K562 (cell line): Measurements from ENCODE around the gene KIF25. TPM values are rescaled to one million over a fixed set of nuclear protein-coding genes. Genes with fewer than 3 reads are reported as not detected.

Experiments
- ATAC-seq: fragments of 200-7000 bp; cut with Tn5 transposase; 3 replicates; pipeline ENCODE4 v1.9.1; 2020; ENCODE audit warnings: moderate library complexity
- BruUV-seq: library from RNA; stranded (reverse); fragments of 400-500 nt; replicated peaks from 2 replicates; lab custom pipeline; 2021; lab: Mats Ljungman, UMichigan
- CTCF ChIA-PET: fragments of 300-600 bp; formaldehyde crosslinking; extraction: SDS; loops from one replicate; lab custom pipeline; 2021; ENCODE audit warnings: low intra/inter-chr PET ratio; lab: Yijun Ruan, JAX
- POLR2A ChIA-PET: fragments of 300-600, 350-650 bp; sonication (Branson Sonifier 250); formaldehyde crosslinking; extraction: SDS; loops from one replicate; lab custom pipeline; 2021; ENCODE audit warnings: antibody characterized with exemption, inconsistent platforms; lab: Yijun Ruan, JAX
- DNase-seq, 4 experiments: peaks; one replicate each; pipeline versions ENCODE4 v3.0.0 to v3.0.0-alpha.2; 2011 to 2018; ENCODE audit warnings: low spot score in 3 of 4, mixed read lengths in 3 of 4; ENCODE audit errors: extremely low read depth in 1 of 4
- FAIRE-seq: peaks from 2 replicates; lab custom pipeline; 2011; peaks lifted over from hg19 to GRCh38; lab: Jason Lieb, UNC
- H2AFZ ChIP-seq: 2 replicates; pipeline ENCODE4 v1.6.0; 2011; ENCODE audit warnings: low read depth, low read length, control low read depth, inconsistent platforms
- H3K27ac ChIP-seq: fragments of 200-600 bp; 3 replicates; pipeline ENCODE4 v1.8.0; 2011; ENCODE audit warnings: low read depth, mild to moderate bottlenecking, control low read depth, inconsistent platforms, low read length, moderate library complexity, mixed read lengths; ENCODE audit errors: extremely low read depth
- H3K27me3 ChIP-seq, 2 experiments: fragments of 300-600 bp in 1 of 2; 2 replicates in 1 of 2; 3 replicates in 1 of 2; pipeline versions ENCODE4 v1.6.0 to v1.8.0; 2011; ENCODE audit warnings: inconsistent platforms in 2 of 2, low read length in 2 of 2, mild to moderate bottlenecking in 1 of 2, mixed read lengths in 1 of 2, moderate library complexity in 1 of 2; ENCODE audit not compliant: control insufficient read depth in 2 of 2, insufficient read depth in 2 of 2
- H3K36me3 ChIP-seq: fragments of 300-600 bp; 3 replicates; pipeline ENCODE4 v1.8.0; 2011; ENCODE audit warnings: mild to moderate bottlenecking, low read length, inconsistent platforms; ENCODE audit not compliant: control insufficient read depth, insufficient read depth
- H3K4me1 ChIP-seq, 2 experiments: fragments of 200-600 bp in 1 of 2; replicated peaks in 1 of 2; 2 replicates in 1 of 2; 3 replicates in 1 of 2; pipeline versions ENCODE4 v1.5.1 to v1.8.0; 2011; ENCODE audit warnings: inconsistent platforms in 2 of 2, low read length in 2 of 2, mild to moderate bottlenecking in 1 of 2, mixed read lengths in 1 of 2, moderate library complexity in 1 of 2; ENCODE audit not compliant: control insufficient read depth in 2 of 2, insufficient read depth in 2 of 2
- H3K4me2 ChIP-seq: 2 replicates; pipeline ENCODE4 v1.6.1; 2011; ENCODE audit warnings: low read length, control low read depth, inconsistent platforms, mixed read lengths; ENCODE audit not compliant: insufficient read depth
- H3K4me3 ChIP-seq: fragments of 200-600 bp; sonication (generic), shearing (Covaris generic); 2 replicates; pipeline ENCODE4 v1.5.1; 2016; ENCODE audit warnings: control low read depth, inconsistent platforms
- H3K79me2 ChIP-seq: fragments of 200-600 bp; 3 replicates; pipeline ENCODE4 v1.8.0; 2011; ENCODE audit warnings: low read length, inconsistent platforms; ENCODE audit not compliant: control insufficient read depth, insufficient read depth
- H3K9ac ChIP-seq, 2 experiments: 2 replicates each; pipeline versions ENCODE4 v1.6.0 to v1.6.1; 2011; ENCODE audit warnings: low read depth in 2 of 2, low read length in 2 of 2, control low read depth in 1 of 2, inconsistent platforms in 1 of 2, mild to moderate bottlenecking in 1 of 2, mixed read lengths in 1 of 2; ENCODE audit not compliant: insufficient read depth in 1 of 2
- H3K9me1 ChIP-seq: one replicate; pipeline ENCODE4 v1.6.0; 2011; ENCODE audit warnings: inconsistent platforms, mild to moderate bottlenecking, low read length, moderate library complexity; ENCODE audit not compliant: control insufficient read depth, insufficient read depth
- H3K9me3 ChIP-seq: replicated peaks from 2 replicates; pipeline ENCODE4 v1.5.1; 2011; ENCODE audit warnings: low read depth, low read length, inconsistent platforms; ENCODE audit not compliant: control insufficient read depth, insufficient read depth
- H4K20me1 ChIP-seq: replicated peaks from 2 replicates; pipeline ENCODE4 v1.6.1; 2011; ENCODE audit warnings: low read length, inconsistent platforms, mixed read lengths; ENCODE audit not compliant: control insufficient read depth, insufficient read depth
- CTBP1 ChIP-seq: fragments of 450-650 bp; IDR thresholded peaks from 2 replicates; pipeline ENCODE4 v1.6.1; 2016; ENCODE audit warnings: borderline replicate concordance
- CTCF ChIP-seq, 3 experiments: IDR thresholded peaks in 2 of 3; conservative IDR thresholded peaks in 1 of 3; 2 replicates each; pipeline ENCODE4 v1.5.1; 2011 to 2012; ENCODE audit warnings: low read length in 3 of 3, mild to moderate bottlenecking in 3 of 3, control low read depth in 2 of 3, improper control_type of control experiment in 1 of 3, inconsistent platforms in 1 of 3, low read depth in 1 of 3, mixed read lengths in 1 of 3, moderate library complexity in 1 of 3; ENCODE audit not compliant: insufficient read depth in 2 of 3
- RAD21 ChIP-seq, 2 experiments: fragments of 250-450 bp in 1 of 2; fragments of 450-650 bp in 1 of 2; sonication (Bioruptor Pico) in 1 of 2; formaldehyde crosslinking in 1 of 2; IDR thresholded peaks in 1 of 2; conservative IDR thresholded peaks in 1 of 2; 2 replicates each; pipeline versions ENCODE4 v1.4.0 to v1.8.0; 2020 to 2022; ENCODE audit warnings: mild to moderate bottlenecking in 2 of 2, moderate library complexity in 1 of 2
- RBM39 ChIP-seq: fragments of 200-400 bp; formaldehyde crosslinking; optimal IDR thresholded peaks from 2 replicates; pipeline ENCODE3; 2018; ENCODE audit warnings: low read depth, low read length
- REST ChIP-seq, 2 experiments: fragments of 450-650 bp; formaldehyde crosslinking in 1 of 2; IDR thresholded peaks; 2 replicates each; pipeline versions ENCODE4 v1.4.0 to v1.6.1; 2014 to 2020; ENCODE audit warnings: mild to moderate bottlenecking in 2 of 2, borderline replicate concordance in 1 of 2, low read depth in 1 of 2
- STAG1 ChIP-seq: sonication (generic); formaldehyde crosslinking; IDR thresholded peaks from 2 replicates; pipeline ENCODE4 v1.5.0; 2020; ENCODE audit warnings: missing genetic modification reagents, borderline replicate concordance
- TAF15 ChIP-seq: fragments of 200-400 bp; formaldehyde crosslinking; IDR thresholded peaks from 2 replicates; pipeline ENCODE4 v1.6.1; 2017; ENCODE audit warnings: mild to moderate bottlenecking, low read depth, low read length, moderate library complexity
- WGBS: fragments of 100-300 bp; shearing (Covaris generic); methylation state at CpG from one replicate; pipeline ENCODE4 v1.1.6; 2016; ENCODE audit warnings: low coverage, mixed read lengths; ENCODE audit not compliant: insufficient coverage; ENCODE audit errors: missing lambda C conversion rate; 5-methylcytosine and 5-hydroxymethylcytosine counted together
- in situ Hi-C: fragments of 300-500 bp; cut with MboI; formaldehyde crosslinking; loops from 4 replicates; pipeline ENCODE4 v1.15.0; 2018; ENCODE audit warnings: inconsistent platforms, mixed read lengths
- intact Hi-C: fragments of 100-400 bp; cut with micrococcal nuclease; formaldehyde crosslinking; loops from 2 replicates; pipeline ENCODE4 v1.14.2; 2022
- polyA plus RNA-seq, 8 experiments: library from polyadenylated mRNA; depleted of rRNA in 4 of 8; stranded (reverse) in 5 of 8; unstranded in 3 of 8; fragments of >200 nt; fragmentation: Nextera tagmentation in 2 of 8; fragmentation: Illumina TruSeq in 1 of 8; extraction: Ambion mirVana in 2 of 8; extraction: Trizol in 1 of 8; gene quantifications; 2 replicates each; pipeline versions ENCODE4 v1.2.1 to v1.2.3, GENCODE V29; 2011 to 2014; ENCODE audit warnings: inconsistent platforms in 1 of 8, missing spikeins in 1 of 8
- total RNA-seq, 7 experiments: library from RNA; depleted of rRNA in 6 of 7; stranded (reverse); fragments of >200 nt in 6 of 7; fragmentation: Illumina TruSeq in 2 of 7; extraction: Trizol in 2 of 7; gene quantifications; 2 replicates each; pipeline versions ENCODE4 v1.2.1 to v1.2.3, GENCODE V29; 2011 to 2021; ENCODE audit warnings: low replicate concordance in 1 of 7

The KIF25 gene
- total and polyA plus RNA-seq, 9 of the 15 experiments (the other 6 are each of a cell fraction or from before 2014, with no cell fraction given), result 0.04 to 0.49 (median 0.23) TPM; not detected in 5

DNA sequence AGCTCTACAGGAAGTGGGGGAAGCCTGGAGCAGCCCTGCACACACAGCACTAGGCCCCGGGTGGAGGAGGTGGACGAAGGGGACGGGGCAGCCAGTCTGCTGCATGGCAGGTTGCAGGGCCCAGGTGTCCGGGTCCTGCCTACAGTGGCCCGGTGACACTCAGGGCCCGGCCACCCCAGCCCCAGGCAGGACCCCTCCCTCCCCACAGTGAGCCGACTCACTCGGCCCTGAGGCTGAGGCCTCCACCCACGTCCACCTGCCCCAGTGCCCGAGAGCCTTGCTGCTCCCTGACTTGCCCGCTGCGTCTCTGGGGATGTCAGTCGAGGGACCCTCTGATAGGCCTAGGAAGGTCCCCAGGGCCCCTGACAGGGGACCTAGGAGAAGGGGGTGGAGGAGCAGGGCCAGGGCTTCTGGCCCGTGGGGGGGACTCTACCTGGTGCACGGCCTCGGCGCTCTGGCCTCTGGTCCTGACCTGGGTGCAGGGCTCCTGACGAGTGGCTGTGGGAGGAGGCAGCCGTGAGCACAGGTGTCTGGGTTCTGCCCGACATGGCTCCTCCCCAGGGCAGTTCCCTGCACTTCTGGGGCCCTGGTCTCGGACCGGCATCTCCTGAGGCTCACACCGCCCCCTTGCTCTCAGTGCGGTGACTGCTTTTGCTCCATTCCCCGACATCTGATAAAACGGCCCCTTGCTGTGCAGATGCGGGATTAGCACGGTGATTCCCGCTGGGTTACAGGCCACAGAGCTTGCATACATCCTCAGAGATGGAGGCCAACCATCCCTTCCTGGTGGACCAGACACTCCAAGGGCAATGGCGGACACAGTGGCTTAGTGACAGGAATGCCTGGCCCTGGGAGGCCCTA is 61.5 kb downstream of the KIF25 start:
- intact Hi-C loops, result no loop called here
- FAIRE-seq (no peak), DNase-seq (peak in 3 of 4 experiments; percentile 32 to 41 (median 33)), ATAC-seq (peak; percentile 53)
- POLR2A ChIA-PET, result no interaction called here
- H4K20me1 ChIP-seq, result peaks cover 24% of the 10 kb centered on the region
- H3K36me3 ChIP-seq, result no peaks in the 10 kb centered on the region
- H3K4me1 ChIP-seq, result peaks cover 0 to 33% of the 10 kb centered on the region in 2 experiments; a peak in 1 of 5 replicates
- no peak overlapping the region for H3K9ac ChIP-seq
- no peak overlapping the region for H3K27ac ChIP-seq
- in situ Hi-C loops, result no loop called here
- 3% methylated on average over 28 of the region's 30 CpGs for WGBS
- no TSS peak for BruUV-seq
- H3K9me3 ChIP-seq, result no peaks in the 10 kb centered on the region
- TF ChIP-seq CTBP1 (peak; percentile 67; the same call in 1 of the 2 replicates), REST (IDR thresholded peaks at IDR 0.05; ENCODE audit: borderline replicate concordance) (peak; percentile 23; the same call in 1 of the 2 replicates), REST (CRISPR knock-in tag; IDR thresholded peaks at IDR 0.05; ENCODE audit: low read depth) (no peak), STAG1 (peak; percentile 12; the same call in 1 of the 2 replicates), RAD21 (CRISPR knock-in tag; conservative IDR thresholded peaks at IDR 0.05 in 1 of 2, IDR thresholded peaks at IDR 0.05 in 1 of 2) (peak in 1 of 2 experiments; percentile 41; a peak in 2 of 4 replicates), CTCF (IDR thresholded peaks at IDR 0.05 in 2 of 3, conservative IDR thresholded peaks at IDR 0.05 in 1 of 3; ENCODE audit: insufficient read depth in 2 of 3, low read depth in 1 of 3, low read length in 3 of 3) (peak in 2 of 3 experiments; percentile 34 to 43; a peak in 4 of 6 replicates), TAF15 (no peak), RBM39 (no peak)
- TF ChIP-seq, all 486 proteins: peak for 5
- Histone ChIP-seq H3K79me2 (no peaks in the 10 kb centered on the region), H3K27me3 (peaks cover 27 to 80% of the 10 kb centered on the region in 2 experiments; a peak in 4 of 5 replicates), H3K4me2 (no peak overlapping the region), H2AFZ (no peak overlapping the region), H3K4me3 (no peak overlapping the region), H3K9me1 (no peaks in the 10 kb centered on the region)
- CTCF ChIA-PET, result interaction anchor here (1.3 kb wide), 1 partner anchor 151 kb away, joined by 4 read pairs; no protein-coding TSS in a partner anchor
